ENCODE measurements around the gene ZNF473. TPM values are rescaled to one million over a fixed set of nuclear protein-coding genes. Genes with fewer than 3 reads are reported as not detected.

ZNF473 gene
- total RNA-seq, 4 donors from 2014 or later = 7.1 to 28.9 (median 16.8) TPM

DNA sequence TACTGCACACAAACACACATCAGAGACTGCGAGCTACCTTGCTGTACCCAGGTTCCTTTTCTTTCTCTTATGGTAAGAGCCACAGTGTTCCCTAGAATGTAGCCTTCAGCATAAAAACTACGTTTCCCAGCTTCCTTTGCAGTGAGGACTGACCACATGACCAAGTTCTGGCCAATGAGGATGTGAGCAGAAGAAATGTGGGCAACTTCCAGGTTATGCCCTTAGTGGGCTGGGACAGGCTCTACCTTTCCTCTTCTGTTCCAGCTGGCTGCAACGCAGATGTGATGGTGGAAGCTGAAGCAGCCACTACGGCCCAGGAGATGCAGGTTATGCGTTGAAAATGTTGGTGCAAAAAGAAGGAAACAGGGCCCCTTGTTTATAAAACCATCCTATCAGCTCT, 28.1 kb upstream of the ZNF473 start:
- Histone ChIP-seq H3K27me3 (no peaks in the 10 kb centered on the region), H3K9me3 (no peaks in the 10 kb centered on the region), H3K36me3 (no peaks in the 10 kb centered on the region), H3K4me3 (no peak overlapping the region), H3K4me1 (no peaks in the 10 kb centered on the region), H3K27ac (no peak overlapping the region)
- TF ChIP-seq POLR2A (IDR thresholded peaks at IDR 0.05) = no peak
- TF ChIP-seq, protein P1, sequence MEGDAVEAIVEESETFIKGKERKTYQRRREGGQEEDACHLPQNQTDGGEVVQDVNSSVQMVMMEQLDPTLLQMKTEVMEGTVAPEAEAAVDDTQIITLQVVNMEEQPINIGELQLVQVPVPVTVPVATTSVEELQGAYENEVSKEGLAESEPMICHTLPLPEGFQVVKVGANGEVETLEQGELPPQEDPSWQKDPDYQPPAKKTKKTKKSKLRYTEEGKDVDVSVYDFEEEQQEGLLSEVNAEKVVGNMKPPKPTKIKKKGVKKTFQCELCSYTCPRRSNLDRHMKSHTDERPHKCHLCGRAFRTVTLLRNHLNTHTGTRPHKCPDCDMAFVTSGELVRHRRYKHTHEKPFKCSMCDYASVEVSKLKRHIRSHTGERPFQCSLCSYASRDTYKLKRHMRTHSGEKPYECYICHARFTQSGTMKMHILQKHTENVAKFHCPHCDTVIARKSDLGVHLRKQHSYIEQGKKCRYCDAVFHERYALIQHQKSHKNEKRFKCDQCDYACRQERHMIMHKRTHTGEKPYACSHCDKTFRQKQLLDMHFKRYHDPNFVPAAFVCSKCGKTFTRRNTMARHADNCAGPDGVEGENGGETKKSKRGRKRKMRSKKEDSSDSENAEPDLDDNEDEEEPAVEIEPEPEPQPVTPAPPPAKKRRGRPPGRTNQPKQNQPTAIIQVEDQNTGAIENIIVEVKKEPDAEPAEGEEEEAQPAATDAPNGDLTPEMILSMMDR (IDR thresholded peaks at IDR 0.05) = no peak
- intact Hi-C loops (cut with DNase I; ENCODE audit: low total_unique reads) = no loop called here
- no peak for DNase-seq

DNA sequence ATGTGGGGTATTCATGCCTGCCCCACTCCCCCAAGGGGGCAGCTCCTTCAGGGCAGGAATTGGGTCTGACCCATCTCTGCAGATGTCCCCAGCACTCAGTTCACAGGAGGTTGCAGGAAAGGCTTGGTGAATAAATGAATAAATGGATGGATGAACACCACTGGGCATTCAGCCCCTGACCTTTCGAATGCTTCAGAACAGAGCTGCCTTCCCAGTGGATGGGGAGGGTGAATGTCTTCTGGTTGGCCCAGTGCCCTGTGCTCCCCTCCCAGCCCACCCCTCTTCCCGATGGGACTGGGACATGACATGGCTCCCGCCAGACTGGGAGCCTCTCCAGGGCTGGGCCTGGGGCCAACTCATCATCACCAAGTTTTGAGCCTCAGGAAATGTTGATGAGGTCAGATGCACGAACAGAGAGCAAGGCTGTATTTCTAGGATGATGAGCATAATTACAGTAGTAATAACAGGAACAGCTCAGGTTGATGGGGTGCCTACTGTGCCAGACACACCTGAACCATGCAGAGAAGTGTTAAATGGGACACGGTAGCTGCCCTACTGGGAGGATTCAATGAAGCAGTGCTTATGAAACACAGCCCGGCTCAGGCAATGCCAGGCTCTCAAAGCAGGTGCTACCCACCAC, 26.3 kb upstream of the ZNF473 start:
- Histone ChIP-seq H3K36me3 (no peaks in the 10 kb centered on the region), H3K9me3 (no peaks in the 10 kb centered on the region), H3K27me3 (no peaks in the 10 kb centered on the region), H3K4me1 (peaks cover 0 to 9% of the 10 kb centered on the region in 2 donors), H3K4me3 (no peak overlapping the region), H3K27ac (no peak overlapping the region)
- TF ChIP-seq POLR2A (IDR thresholded peaks at IDR 0.05) = no peak
- intact Hi-C loops (cut with DNase I; ENCODE audit: low total_unique reads) = no loop called here
- no peak for DNase-seq

DNA sequence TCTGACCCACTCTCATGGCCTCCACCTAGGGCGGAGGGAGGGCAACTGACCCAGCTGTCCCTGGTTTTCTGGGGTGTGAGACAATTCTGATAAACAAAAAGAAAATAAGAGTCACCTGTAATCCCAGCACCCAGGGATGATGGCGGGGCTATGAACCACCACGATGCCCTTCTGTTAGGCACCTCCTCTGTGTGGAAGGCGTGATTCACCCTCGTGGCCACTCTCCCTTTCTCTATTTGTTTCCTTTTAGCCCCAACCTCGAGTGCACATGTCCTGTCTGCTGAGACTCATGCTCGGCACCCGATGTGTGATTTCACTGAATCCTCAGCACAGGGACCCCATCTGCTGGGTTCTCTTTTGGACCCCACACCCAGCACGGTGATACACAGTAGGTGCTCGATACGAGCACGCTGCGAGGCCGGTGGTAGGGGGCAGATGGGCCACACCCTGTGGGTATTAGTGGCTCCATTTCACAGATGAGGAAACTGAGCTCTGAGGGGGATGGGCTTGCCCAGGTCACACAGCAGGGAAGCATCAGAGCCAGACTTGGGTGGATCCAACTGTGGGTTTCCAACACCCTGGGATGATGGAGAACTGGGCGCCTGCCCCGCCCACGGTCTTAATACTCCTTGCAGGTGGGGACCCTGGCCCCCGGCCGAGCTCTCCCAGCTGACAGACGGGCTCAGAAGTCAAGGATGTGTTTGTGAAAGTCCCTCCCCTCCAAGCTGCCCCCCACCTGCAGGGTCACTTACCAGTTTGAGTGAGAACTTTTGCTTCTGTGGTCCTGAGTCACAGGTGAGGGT, 25.6 kb upstream of the ZNF473 start:
- Histone ChIP-seq H3K4me1 (peaks cover 0 to 12% of the 10 kb centered on the region in 2 donors), H3K9me3 (no peaks in the 10 kb centered on the region), H3K27ac (no peak overlapping the region), H3K36me3 (no peaks in the 10 kb centered on the region), H3K4me3 (no peak overlapping the region), H3K27me3 (no peaks in the 10 kb centered on the region)
- DNase-seq = no peak
- TF ChIP-seq, protein P1 (IDR thresholded peaks at IDR 0.05) = no peak
- TF ChIP-seq POLR2A (IDR thresholded peaks at IDR 0.05) = no peak
- intact Hi-C loops (cut with DNase I; ENCODE audit: low total_unique reads) = no loop called here

DNA sequence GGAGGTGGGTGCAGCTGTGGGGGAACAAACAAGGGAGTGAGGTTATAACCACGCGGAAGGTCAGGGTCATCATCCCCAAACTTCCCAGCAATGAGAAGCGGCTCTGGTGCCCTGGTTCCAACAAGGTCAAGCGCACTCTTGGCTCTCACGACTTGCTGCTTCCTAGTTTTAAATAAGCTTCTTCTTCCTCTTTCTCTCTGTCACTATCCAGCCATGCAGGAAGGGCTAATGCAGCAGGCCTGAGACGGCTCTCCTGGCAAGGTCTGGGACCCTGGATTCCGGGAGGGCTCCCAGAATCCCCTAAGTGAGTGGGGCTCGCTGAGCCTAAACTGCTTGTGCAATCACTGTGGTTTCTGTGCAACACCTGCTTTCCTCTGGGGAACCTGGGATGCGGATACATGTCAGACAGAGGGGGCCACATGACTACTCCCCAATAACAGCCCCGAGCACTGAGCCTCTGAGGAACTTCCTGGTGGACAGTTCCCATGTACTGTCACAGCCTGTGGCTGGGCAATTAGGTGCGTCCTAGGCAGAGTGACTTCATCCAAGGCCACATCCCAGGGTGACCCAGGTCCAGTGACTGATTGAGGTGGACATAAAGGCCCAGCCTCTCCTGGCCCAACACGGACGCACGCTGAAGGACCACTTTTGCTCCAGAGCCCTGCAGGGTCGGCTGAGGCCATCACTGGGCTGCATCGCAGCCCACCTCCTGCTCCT, 24.8 kb upstream of the ZNF473 start:
- DNase-seq = no peak
- intact Hi-C loops (cut with DNase I; ENCODE audit: low total_unique reads) = no loop called here

GRCh38 chr19:50001775-50002174, 24.0 kb upstream of the ZNF473 start:
- H3K27me3 ChIP-seq = no peaks in the 10 kb centered on the region
- intact Hi-C loops (cut with DNase I; ENCODE audit: low total_unique reads) = no loop called here
- peaks cover 0 to 12% of the 10 kb centered on the region in 2 donors for H3K4me1 ChIP-seq
- no peak for DNase-seq
- H3K4me3 ChIP-seq = no peak overlapping the region
- H3K36me3 ChIP-seq = no peaks in the 10 kb centered on the region
- H3K27ac ChIP-seq = no peak overlapping the region
- TF ChIP-seq POLR2A (IDR thresholded peaks at IDR 0.05) = no peak
- TF ChIP-seq, protein P1 (IDR thresholded peaks at IDR 0.05) = no peak
- H3K9me3 ChIP-seq = no peaks in the 10 kb centered on the region

More for the DNA sequence above, 24.8 kb upstream of the ZNF473 start:
- no peaks in the 10 kb centered on the region for H3K27me3 ChIP-seq
- no peaks in the 10 kb centered on the region for H3K9me3 ChIP-seq
- peaks cover 0 to 12% of the 10 kb centered on the region in 2 donors for H3K4me1 ChIP-seq
- no peaks in the 10 kb centered on the region for H3K36me3 ChIP-seq
- no peak for TF ChIP-seq POLR2A (IDR thresholded peaks at IDR 0.05)
- TF ChIP-seq, protein P1 (IDR thresholded peaks at IDR 0.05) = no peak
- H3K4me3 ChIP-seq = no peak overlapping the region
- H3K27ac ChIP-seq = no peak overlapping the region
